Progenitor cell of endocrine pancreas (in vitro differentiated cells): Measurements from ENCODE around the gene RNASE12. TPM values are rescaled to one million over a fixed set of nuclear protein-coding genes. Genes with fewer than 3 reads are reported as not detected.

Experiments
- DNase-seq: peaks from one replicate; pipeline ENCODE4 v3.0.0; 2021; ENCODE audit warnings: low spot score; ENCODE audit not compliant: unreplicated experiment
- H3K27ac Mint-ChIP-seq: 2 replicates; pipeline ENCODE4 v1.8.0; 2021; ENCODE audit warnings: mild to moderate bottlenecking, moderate library complexity, mixed read lengths
- H3K27me3 Mint-ChIP-seq: 2 replicates; pipeline ENCODE4 v1.8.0; 2021; ENCODE audit warnings: mixed read lengths
- H3K36me3 Mint-ChIP-seq: 2 replicates; pipeline ENCODE4 v1.8.0; 2022; ENCODE audit warnings: mixed read lengths; ENCODE audit not compliant: insufficient read depth
- H3K4me1 Mint-ChIP-seq: 2 replicates; pipeline ENCODE4 v1.8.0; 2021; ENCODE audit warnings: low read depth, mixed read lengths
- H3K4me3 Mint-ChIP-seq: 2 replicates; pipeline ENCODE4 v1.8.0; 2021; ENCODE audit warnings: low read depth, mild to moderate bottlenecking, moderate library complexity, mixed read lengths
- H3K9me3 Mint-ChIP-seq: 2 replicates; pipeline ENCODE4 v1.8.0; 2021; ENCODE audit warnings: low read depth, mixed read lengths
- total RNA-seq: library from RNA; stranded (reverse); gene quantifications from 2 replicates; pipeline ENCODE4 v1.2.1, GENCODE V29; 2021
- TF ChIP-seq, protein P1 (sequence below): fragments of 200-600 bp; sonication (generic); IDR thresholded peaks from one replicate; pipeline ENCODE4 v1.5.0; 2021; ENCODE audit warnings: antibody characterized with exemption, mild to moderate bottlenecking; ENCODE audit not compliant: unreplicated experiment

The RNASE12 gene
- total RNA-seq, 1 donor from 2014 or later, result not detected

DNA sequence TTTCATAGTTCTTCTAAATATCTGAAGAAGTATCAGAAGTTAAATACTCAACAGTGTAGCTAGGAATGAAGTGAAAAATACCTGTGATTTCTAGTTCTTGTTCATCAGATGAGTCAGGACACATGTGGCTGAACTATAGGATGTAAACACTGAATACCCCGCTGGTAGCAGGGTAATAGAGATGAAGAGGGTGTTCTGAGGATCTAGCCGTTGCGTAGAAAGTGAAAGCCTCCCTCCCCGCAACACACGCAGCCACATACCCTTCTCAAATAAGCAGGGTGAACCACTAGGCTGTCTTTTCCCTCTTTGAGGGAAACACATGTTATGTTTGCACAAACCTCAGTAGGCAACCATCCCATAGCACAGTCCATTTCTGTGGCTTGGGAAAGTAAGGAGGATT, 16.4 kb upstream of the RNASE12 start:
- Mint-ChIP-seq H3K27me3 (no peaks in the 10 kb centered on the region), H3K4me1 (no peaks in the 10 kb centered on the region), H3K9me3 (no peaks in the 10 kb centered on the region), H3K4me3 (no peak overlapping the region), H3K36me3 (no peaks in the 10 kb centered on the region), H3K27ac (no peak overlapping the region)
- no peak for DNase-seq
- TF ChIP-seq, protein P1, sequence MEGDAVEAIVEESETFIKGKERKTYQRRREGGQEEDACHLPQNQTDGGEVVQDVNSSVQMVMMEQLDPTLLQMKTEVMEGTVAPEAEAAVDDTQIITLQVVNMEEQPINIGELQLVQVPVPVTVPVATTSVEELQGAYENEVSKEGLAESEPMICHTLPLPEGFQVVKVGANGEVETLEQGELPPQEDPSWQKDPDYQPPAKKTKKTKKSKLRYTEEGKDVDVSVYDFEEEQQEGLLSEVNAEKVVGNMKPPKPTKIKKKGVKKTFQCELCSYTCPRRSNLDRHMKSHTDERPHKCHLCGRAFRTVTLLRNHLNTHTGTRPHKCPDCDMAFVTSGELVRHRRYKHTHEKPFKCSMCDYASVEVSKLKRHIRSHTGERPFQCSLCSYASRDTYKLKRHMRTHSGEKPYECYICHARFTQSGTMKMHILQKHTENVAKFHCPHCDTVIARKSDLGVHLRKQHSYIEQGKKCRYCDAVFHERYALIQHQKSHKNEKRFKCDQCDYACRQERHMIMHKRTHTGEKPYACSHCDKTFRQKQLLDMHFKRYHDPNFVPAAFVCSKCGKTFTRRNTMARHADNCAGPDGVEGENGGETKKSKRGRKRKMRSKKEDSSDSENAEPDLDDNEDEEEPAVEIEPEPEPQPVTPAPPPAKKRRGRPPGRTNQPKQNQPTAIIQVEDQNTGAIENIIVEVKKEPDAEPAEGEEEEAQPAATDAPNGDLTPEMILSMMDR, result no peak

DNA sequence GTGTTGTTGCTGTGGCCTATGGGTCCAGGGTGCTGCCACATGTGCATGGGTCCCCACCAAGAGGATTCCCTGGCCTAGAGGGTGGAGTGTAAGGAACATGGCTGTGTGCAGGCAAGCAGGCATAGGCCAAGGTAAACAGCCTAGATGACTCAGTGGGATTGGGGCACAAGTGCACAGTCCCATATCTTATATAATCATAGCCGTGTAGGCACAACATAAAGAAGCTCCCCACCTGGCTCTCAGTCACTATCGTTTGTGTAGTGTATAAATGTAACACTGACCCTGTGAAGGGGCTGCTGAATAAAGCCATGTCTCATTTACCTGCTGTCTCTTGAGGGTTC, 15.7 kb upstream of the RNASE12 start:
- no peaks in the 10 kb centered on the region for H3K4me1 Mint-ChIP-seq
- no peaks in the 10 kb centered on the region for H3K9me3 Mint-ChIP-seq
- no peaks in the 10 kb centered on the region for H3K27me3 Mint-ChIP-seq
- no peaks in the 10 kb centered on the region for H3K36me3 Mint-ChIP-seq
- H3K4me3 Mint-ChIP-seq, result no peak overlapping the region
- DNase-seq, result no peak
- TF ChIP-seq, protein P1, result no peak
- H3K27ac Mint-ChIP-seq, result no peak overlapping the region

DNA sequence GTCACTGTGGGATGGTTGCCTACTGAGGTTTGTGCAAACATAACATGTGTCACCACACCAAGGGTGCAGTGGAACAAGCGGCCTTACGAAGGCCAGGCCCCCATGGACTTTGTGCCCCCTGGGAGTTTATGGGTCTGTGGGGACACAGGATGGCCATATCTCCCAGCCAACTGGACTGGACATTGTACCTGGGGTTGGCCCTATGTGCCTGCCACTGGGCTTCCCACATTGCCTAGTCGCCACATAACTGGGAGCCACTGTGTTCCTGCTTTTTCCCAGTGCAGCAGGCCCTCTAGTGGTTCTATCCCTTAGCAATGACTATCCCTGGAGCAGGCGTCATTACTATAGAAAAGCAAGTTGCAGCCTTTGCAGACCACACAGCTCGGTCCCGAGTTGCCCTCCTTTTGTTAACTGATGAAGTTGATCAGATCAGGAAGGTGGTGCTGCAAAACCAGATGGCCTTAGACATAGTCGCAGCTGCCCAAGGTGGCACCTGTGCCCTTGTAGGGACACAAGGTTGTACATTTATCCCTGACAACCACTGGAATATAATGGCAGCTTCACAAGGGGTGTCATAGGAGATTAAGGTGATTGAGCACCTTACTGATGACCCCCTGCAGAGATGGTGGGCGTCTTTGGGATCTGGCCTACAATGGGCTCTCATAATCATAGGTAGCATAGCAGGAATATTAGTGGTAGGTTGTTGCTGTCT, 15.2 kb upstream of the RNASE12 start:
- TF ChIP-seq, protein P1, result peak; percentile 68
- no peak overlapping the region for H3K4me3 Mint-ChIP-seq
- H3K36me3 Mint-ChIP-seq, result no peaks in the 10 kb centered on the region
- H3K9me3 Mint-ChIP-seq, result no peaks in the 10 kb centered on the region
- H3K27me3 Mint-ChIP-seq, result no peaks in the 10 kb centered on the region
- no peak for DNase-seq
- H3K4me1 Mint-ChIP-seq, result no peaks in the 10 kb centered on the region
- peak overlapping the region; percentile 22 for H3K27ac Mint-ChIP-seq

DNA sequence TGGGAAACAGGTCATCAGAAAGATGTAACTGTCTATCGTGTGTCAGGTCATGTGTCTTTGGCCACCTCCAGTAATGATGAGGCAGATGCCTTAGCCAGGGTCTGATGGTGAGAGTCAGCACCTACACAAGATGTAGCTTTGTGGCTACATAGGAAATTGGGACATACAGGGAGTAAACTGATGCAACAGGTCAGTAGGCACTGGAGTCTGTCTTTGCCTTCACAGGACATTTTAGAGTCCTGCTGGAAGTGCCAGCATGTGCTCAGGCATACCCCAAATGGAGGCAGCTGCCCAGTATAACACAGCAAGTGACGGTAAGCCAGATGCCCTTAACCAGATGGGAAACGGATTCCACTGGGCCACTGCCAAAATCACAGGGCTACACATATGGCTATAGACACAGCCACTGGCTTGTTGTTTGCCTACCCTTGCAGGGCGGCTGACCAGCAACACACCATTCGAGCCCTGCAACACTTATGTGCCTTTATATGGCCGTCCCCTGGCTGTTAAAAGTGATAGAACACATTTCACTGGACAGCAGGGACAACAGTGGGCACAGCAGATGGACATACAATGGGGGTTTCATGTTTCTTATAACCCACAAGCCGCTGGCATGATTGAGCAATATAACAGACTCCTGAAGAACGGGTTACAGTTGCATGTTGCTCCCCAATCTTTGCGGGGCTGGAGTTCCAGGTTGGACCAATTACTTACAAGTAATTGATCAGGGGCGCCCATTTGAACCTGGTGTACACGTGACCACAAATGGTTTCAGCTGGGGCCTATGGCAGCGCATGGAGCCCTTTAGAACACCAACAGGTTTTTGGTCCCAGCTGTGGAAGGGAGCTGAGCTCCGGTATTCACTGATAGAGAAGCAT, 12.9 kb upstream of the RNASE12 start:
- no peak overlapping the region for H3K4me3 Mint-ChIP-seq
- DNase-seq, result no peak

DNA sequence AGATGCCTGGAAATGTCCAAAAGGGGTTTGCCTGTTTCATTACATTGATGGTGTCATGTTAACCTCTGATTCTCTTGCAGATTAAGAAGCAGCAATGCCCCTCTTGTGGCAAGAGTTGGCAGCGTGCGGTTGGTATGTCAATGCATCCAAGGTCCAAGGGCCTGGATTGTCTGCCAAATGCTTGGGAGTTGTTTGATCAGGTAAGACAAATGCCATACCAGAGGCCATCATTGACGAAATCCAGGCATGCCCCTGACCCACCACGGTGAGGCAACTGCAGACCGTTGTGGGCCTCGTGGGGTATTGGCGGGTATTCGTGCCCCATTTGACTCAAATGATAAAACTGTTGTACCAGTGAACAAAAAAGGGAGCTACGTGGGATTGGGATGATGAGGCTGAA, 11.4 kb upstream of the RNASE12 start:
- H3K9me3 Mint-ChIP-seq, result no peaks in the 10 kb centered on the region
- DNase-seq, result no peak
- no peaks in the 10 kb centered on the region for H3K36me3 Mint-ChIP-seq
- H3K4me3 Mint-ChIP-seq, result no peak overlapping the region
- no peaks in the 10 kb centered on the region for H3K4me1 Mint-ChIP-seq
- no peaks in the 10 kb centered on the region for H3K27me3 Mint-ChIP-seq
- H3K27ac Mint-ChIP-seq, result no peak overlapping the region
- TF ChIP-seq, protein P1, result no peak

More for the DNA sequence above, 12.9 kb upstream of the RNASE12 start:
- Mint-ChIP-seq H3K27me3 (no peaks in the 10 kb centered on the region), H3K27ac (no peak overlapping the region), H3K36me3 (no peaks in the 10 kb centered on the region), H3K9me3 (no peaks in the 10 kb centered on the region), H3K4me1 (no peaks in the 10 kb centered on the region)
- TF ChIP-seq, protein P1, result no peak
